B cell (primary cell): ENCODE results near the gene ARL2. TPM values are rescaled to one million over a fixed set of nuclear protein-coding genes. Genes with fewer than 3 reads are reported as not detected.

Source experiments
- ATAC-seq: fragments of 200-7000 bp; cut with Tn5 transposase; one replicate; pipeline ENCODE4 v1.10.0; 2021; ENCODE audit warnings: low read depth, mild to moderate bottlenecking, moderate number of reproducible peaks, moderate library complexity
- CTCF ChIA-PET: fragments of 350-600 bp; sonication (Branson Sonifier 250); formaldehyde crosslinking; loops from one replicate; lab custom pipeline; 2021; ENCODE audit warnings: antibody characterized with exemption, inconsistent platforms; lab: Charles Lee
- POLR2A ChIA-PET: fragments of 350-600 bp; sonication (Branson Sonifier 250); formaldehyde crosslinking; loops from one replicate; lab custom pipeline; 2021; ENCODE audit warnings: antibody characterized with exemption; lab: Charles Lee
- DNase-seq: peaks from one replicate; pipeline ENCODE4 v3.0.0; 2013
- H2AFZ ChIP-seq: 2 replicates; pipeline ENCODE4 v1.6.1; 2012; ENCODE audit warnings: mild to moderate bottlenecking, low read depth, low read length; ENCODE audit not compliant: insufficient read depth, poor library complexity, severe bottlenecking
- H3K27ac ChIP-seq, 2 donors: 1 replicate in 1 of 2; 2 replicates in 1 of 2; pipeline ENCODE4 v1.5.1; 2012 to 2013; ENCODE audit warnings: low read length in 2 of 2, mild to moderate bottlenecking in 2 of 2, moderate library complexity in 1 of 2
- H3K27me3 ChIP-seq, 4 experiments: fragments of 200-600 bp in 1 of 4; sonication (generic) in 1 of 4; replicated peaks in 1 of 4; 1 replicate in 2 of 4; 2 replicates in 2 of 4; pipeline versions ENCODE4 v1.6.1 to v1.7.0; 2013 to 2016; ENCODE audit warnings: low read length in 3 of 4, mild to moderate bottlenecking in 2 of 4, mixed read lengths in 1 of 4, moderate library complexity in 1 of 4; ENCODE audit not compliant: insufficient read depth in 4 of 4, control insufficient read depth in 3 of 4; ENCODE audit errors: control extremely low read depth in 1 of 4
- H3K36me3 ChIP-seq, 2 experiments: replicated peaks in 1 of 2; 1 replicate in 1 of 2; 2 replicates in 1 of 2; pipeline versions ENCODE4 v1.6.1 to v1.7.1; 2013; ENCODE audit warnings: low read length in 1 of 2; ENCODE audit not compliant: insufficient read depth in 2 of 2, control insufficient read depth in 1 of 2; ENCODE audit errors: control extremely low read depth in 1 of 2, extremely low read depth in 1 of 2
- H3K4me1 ChIP-seq, 2 donors: fragments of 200-600 bp in 1 of 2; sonication (generic) in 1 of 2; 1 replicate in 1 of 2; 2 replicates in 1 of 2; pipeline versions ENCODE4 v1.5.1 to v1.6.1; 2013 to 2017; ENCODE audit warnings: low read length in 2 of 2; ENCODE audit not compliant: control insufficient read depth in 2 of 2, insufficient read depth in 2 of 2
- H3K4me2 ChIP-seq: replicated peaks from 2 replicates; pipeline ENCODE3; 2012; ENCODE audit warnings: mild to moderate bottlenecking, low read depth, low read length; ENCODE audit not compliant: poor library complexity, severe bottlenecking
- H3K4me3 ChIP-seq, 5 experiments: fragments of 200-600 bp in 1 of 5; sonication (generic) in 1 of 5; 1 replicate in 3 of 5; 2 replicates in 2 of 5; pipeline versions ENCODE4 v1.5.1 to v1.7.0; 2011 to 2016; ENCODE audit warnings: low read length in 4 of 5, mild to moderate bottlenecking in 4 of 5, low read depth in 2 of 5, control low read depth in 1 of 5, moderate library complexity in 1 of 5; ENCODE audit not compliant: insufficient read depth in 1 of 5; ENCODE audit errors: control extremely low read depth in 1 of 5, extremely low read depth in 1 of 5
- H3K79me2 ChIP-seq: fragments of 200-600 bp; sonication (generic); one replicate; pipeline ENCODE4 v1.6.0; 2016; ENCODE audit warnings: low read length; ENCODE audit not compliant: control insufficient read depth, insufficient read depth
- H3K9ac ChIP-seq: fragments of 200-600 bp; sonication (generic); 2 replicates; pipeline ENCODE4 v1.6.1; 2017; ENCODE audit warnings: mild to moderate bottlenecking, low read length, moderate library complexity
- H3K9me3 ChIP-seq, 3 donors: one replicate each; pipeline versions ENCODE4 v1.6.1 to v1.7.1; 2013; ENCODE audit warnings: low read length in 2 of 3; ENCODE audit not compliant: control insufficient read depth in 2 of 3, insufficient read depth in 1 of 3; ENCODE audit errors: control extremely low read depth in 1 of 3
- H4K20me1 ChIP-seq: 2 replicates; pipeline ENCODE4 v1.6.0; 2012; ENCODE audit warnings: mild to moderate bottlenecking, low read length; ENCODE audit not compliant: insufficient read depth, control insufficient read depth, poor library complexity, severe bottlenecking
- H3K27ac Mint-ChIP-seq: one replicate; pipeline ENCODE4 v1.8.0; 2021; ENCODE audit warnings: mixed read lengths
- H3K27me3 Mint-ChIP-seq: one replicate; pipeline ENCODE4 v1.8.0; 2021; ENCODE audit warnings: mixed read lengths
- H3K4me1 Mint-ChIP-seq: one replicate; pipeline ENCODE4 v1.8.0; 2021; ENCODE audit warnings: mixed read lengths
- H3K4me3 Mint-ChIP-seq: one replicate; pipeline ENCODE4 v1.8.0; 2021; ENCODE audit warnings: mixed read lengths
- H3K9me3 Mint-ChIP-seq: one replicate; pipeline ENCODE4 v1.8.0; 2022; ENCODE audit warnings: mixed read lengths; ENCODE audit not compliant: insufficient read depth
- CTCF ChIP-seq: fragments of 200-600 bp; IDR thresholded peaks from one replicate; pipeline ENCODE4 v1.8.0; 2022; ENCODE audit warnings: antibody characterized with exemption, mild to moderate bottlenecking
- EZH2 ChIP-seq: IDR thresholded peaks from 2 replicates; pipeline ENCODE4 v1.6.1; 2012; ENCODE audit warnings: borderline replicate concordance, low read depth, mild to moderate bottlenecking, moderate library complexity, low read length; ENCODE audit not compliant: insufficient read depth, poor library complexity, severe bottlenecking
- WGBS: methylation state at CpG from one replicate; pipeline ENCODE4 v1.1.5; 2013; ENCODE audit warnings: missing lambda C conversion rate; ENCODE audit not compliant: insufficient coverage; 5-methylcytosine and 5-hydroxymethylcytosine counted together
- intact Hi-C: fragments of 100-400 bp; cut with micrococcal nuclease; formaldehyde crosslinking; loops from one replicate; pipeline ENCODE4 v1.10.0; 2022
- polyA plus RNA-seq: library from polyadenylated mRNA; depleted of rRNA; stranded (reverse); fragments of >200 nt; gene quantifications from 2 replicates; pipeline ENCODE4 v1.2.3, GENCODE V29; 2012
- total RNA-seq, 2 donors: library from RNA; stranded (reverse); fragments of 120-200 nt in 1 of 2; gene quantifications; 1 replicate in 1 of 2; 2 replicates in 1 of 2; pipeline versions ENCODE4 v1.2.3 to v1.2.4, GENCODE V29; 2013 to 2022

The ARL2 gene
- total and polyA plus RNA-seq, 2 donors (not counting 1 experiment from before 2014, with no cell fraction given) = 43.4 to 53.6 TPM

GRCh38 chr11:64998141-64998540 is 15.8 kb upstream of the ARL2 start:
- H3K4me1 Mint-ChIP-seq = peaks cover 23% of the 10 kb centered on the region
- Histone ChIP-seq H3K27ac (no peak overlapping the region), H3K4me3 (no peak overlapping the region), H3K79me2 (no peaks in the 10 kb centered on the region), H3K36me3 (no peaks in the 10 kb centered on the region), H3K4me1 (peaks cover 13 to 15% of the 10 kb centered on the region in 2 donors), H2AFZ (peak overlapping the region; percentile 16), H4K20me1 (no peaks in the 10 kb centered on the region), H3K4me2 (no peak overlapping the region), H3K27me3 (peaks cover 0 to 3% (median 0%) of the 10 kb centered on the region in 4 experiments), H3K9ac (no peak overlapping the region), H3K9me3 (no peaks in the 10 kb centered on the region)
- H3K9me3 Mint-ChIP-seq = no peaks in the 10 kb centered on the region
- WGBS = 100% methylated on average over 1 of the region's 1 CpG
- intact Hi-C loops = no loop called here
- no peak overlapping the region for H3K4me3 Mint-ChIP-seq
- ChIA-PET POLR2A (interaction anchor here (0.6 kb wide), 2 partner anchors 11 to 92 kb away, joined by 5 to 6 read pairs; no protein-coding TSS in a partner anchor), CTCF (interaction anchor here (0.6 to 4.0 kb wide), 5 partner anchors 10 to 104 kb away, joined by 3 to 24 read pairs (median 4); partner anchors contain the start of genes ARL2 and PPP2R5B)
- no peak for TF ChIP-seq CTCF
- TF ChIP-seq EZH2 = no peak
- no peak for ATAC-seq
- no peak for DNase-seq
- no peaks in the 10 kb centered on the region for H3K27me3 Mint-ChIP-seq
- no peak overlapping the region for H3K27ac Mint-ChIP-seq

- Histone ChIP-seq H3K27me3 (peaks cover 0 to 3% (median 0%) of the 10 kb centered on the region in 4 experiments), H2AFZ (peak overlapping the region; percentile 16), H4K20me1 (no peaks in the 10 kb centered on the region), H3K27ac (no peak overlapping the region), H3K79me2 (no peaks in the 10 kb centered on the region), H3K4me1 (peaks cover 13 to 15% of the 10 kb centered on the region in 2 donors), H3K9me3 (no peaks in the 10 kb centered on the region), H3K36me3 (no peaks in the 10 kb centered on the region), H3K4me3 (no peak overlapping the region), H3K4me2 (no peak overlapping the region), H3K9ac (no peak overlapping the region)
- Mint-ChIP-seq H3K4me3 (no peak overlapping the region), H3K27ac (no peak overlapping the region), H3K27me3 (no peaks in the 10 kb centered on the region), H3K9me3 (no peaks in the 10 kb centered on the region), H3K4me1 (peaks cover 23% of the 10 kb centered on the region)
- intact Hi-C loops = no loop called here
- POLR2A ChIA-PET = interaction anchor here (0.6 to 0.7 kb wide), 3 partner anchors 11 to 110 kb away, joined by 4 to 6 read pairs (median 5); no protein-coding TSS in a partner anchor
- ATAC-seq (no peak), DNase-seq (no peak)
- no peak for TF ChIP-seq EZH2
- no peak for TF ChIP-seq CTCF
- WGBS = 76% methylated on average over 6 of the region's 9 CpGs
- CTCF ChIA-PET = interaction anchor here (0.6 to 4.0 kb wide), 5 partner anchors 11 to 151 kb away, joined by 3 to 24 read pairs (median 4); partner anchors contain the start of gene ARL2
Measured at GRCh38 chr11:64998690-64999431, 15.1 kb upstream of the ARL2 start.
